ENCODE data around the gene CSAD. TPM values are rescaled to one million over a fixed set of nuclear protein-coding genes. Genes with fewer than 3 reads are reported as not detected.

CSAD gene
- total and polyA plus RNA-seq, 2 experiments from 2014 or later = 7.2 to 29.4 TPM

- Histone ChIP-seq H3K36me3 (no peaks in the 10 kb centered on the region), H3K9me3 (ENCODE audit: low read depth) (no peaks in the 10 kb centered on the region), H3K4me3 (no peak overlapping the region), H3K27me3 (no peaks in the 10 kb centered on the region), H3K27ac (peak overlapping the region; percentile 93), H3K4me1 (ENCODE audit: low read depth) (peaks cover 55% of the 10 kb centered on the region)
- TF ChIP-seq CTCF (IDR thresholded peaks at IDR 0.05; ENCODE audit: low read depth, low read length) = no peak
- no peak for DNase-seq (ENCODE audit: low read depth in 1 of 2, low spot score in 1 of 2)
Measured at GRCh38 chr12:53222806-53223261, 42.1 kb upstream of the CSAD start.

- H3K36me3 ChIP-seq = no peaks in the 10 kb centered on the region
- no peak for TF ChIP-seq CTCF (IDR thresholded peaks at IDR 0.05; ENCODE audit: low read depth, low read length)
- H3K4me1 ChIP-seq (ENCODE audit: low read depth) = peaks cover 55% of the 10 kb centered on the region
- no peaks in the 10 kb centered on the region for H3K27me3 ChIP-seq
- DNase-seq (ENCODE audit: low read depth in 1 of 2, low spot score in 1 of 2) = no peak
- H3K4me3 ChIP-seq = peak overlapping the region; percentile 55
- H3K27ac ChIP-seq = peak overlapping the region; percentile 93
- no peaks in the 10 kb centered on the region for H3K9me3 ChIP-seq (ENCODE audit: low read depth)
Measured at GRCh38 chr12:53222170-53222721, 41.5 kb upstream of the CSAD start.

- H3K4me3 ChIP-seq = peak overlapping the region; percentile 55
- H3K4me1 ChIP-seq (ENCODE audit: low read depth) = peaks cover 55% of the 10 kb centered on the region
- peak overlapping the region; percentile 93 for H3K27ac ChIP-seq
- DNase-seq (ENCODE audit: low read depth in 1 of 2, low spot score in 1 of 2) = peak; percentile 73 to 85
- no peaks in the 10 kb centered on the region for H3K27me3 ChIP-seq
- peak; percentile 32 for TF ChIP-seq CTCF (IDR thresholded peaks at IDR 0.05; ENCODE audit: low read depth, low read length)
- no peaks in the 10 kb centered on the region for H3K9me3 ChIP-seq (ENCODE audit: low read depth)
- no peaks in the 10 kb centered on the region for H3K36me3 ChIP-seq
Measured at GRCh38 chr12:53221203-53222080, 40.7 kb upstream of the CSAD start.

- Histone ChIP-seq H3K4me3 (peak overlapping the region; percentile 55), H3K4me1 (ENCODE audit: low read depth) (peaks cover 52% of the 10 kb centered on the region), H3K27ac (peak overlapping the region; percentile 93), H3K27me3 (no peaks in the 10 kb centered on the region), H3K36me3 (no peaks in the 10 kb centered on the region), H3K9me3 (ENCODE audit: low read depth) (no peaks in the 10 kb centered on the region)
- TF ChIP-seq CTCF (IDR thresholded peaks at IDR 0.05; ENCODE audit: low read depth, low read length) = no peak
- DNase-seq (ENCODE audit: low read depth in 1 of 2, low spot score in 1 of 2) = peak; percentile 98
Measured at GRCh38 chr12:53220694-53221202, 40.0 kb upstream of the CSAD start.

- Histone ChIP-seq H3K27me3 (no peaks in the 10 kb centered on the region), H3K27ac (peak overlapping the region; percentile 93), H3K4me1 (ENCODE audit: low read depth) (peaks cover 46% of the 10 kb centered on the region), H3K36me3 (no peaks in the 10 kb centered on the region), H3K4me3 (peak overlapping the region; percentile 55), H3K9me3 (ENCODE audit: low read depth) (no peaks in the 10 kb centered on the region)
- no peak for TF ChIP-seq CTCF (IDR thresholded peaks at IDR 0.05; ENCODE audit: low read depth, low read length)
- peak; percentile 81 to 84 for DNase-seq (ENCODE audit: low read depth in 1 of 2, low spot score in 1 of 2)
Measured at GRCh38 chr12:53219956-53220693, 39.4 kb upstream of the CSAD start.

All from cardiac muscle cell (in vitro differentiated cells and primary cell).